Endodermal cell (in vitro differentiated cells): ENCODE measurements around the gene ZNF485. TPM values are rescaled to one million over a fixed set of nuclear protein-coding genes. Genes with fewer than 3 reads are reported as not detected.

Experiments used
- DNase-seq: peaks from one replicate; pipeline ENCODE4 v3.0.0-alpha.2; 2017
- H3K27ac ChIP-seq: 2 replicates; pipeline ENCODE4 v1.5.1; 2013; ENCODE audit warnings: mild to moderate bottlenecking, low read depth, low read length, moderate library complexity
- H3K27me3 ChIP-seq: 2 replicates; pipeline ENCODE4 v1.6.1; 2013; ENCODE audit warnings: mild to moderate bottlenecking, low read length, moderate library complexity; ENCODE audit not compliant: insufficient read depth, control insufficient read depth, poor library complexity, severe bottlenecking
- H3K36me3 ChIP-seq: 2 replicates; pipeline ENCODE4 v1.7.0; 2013; ENCODE audit warnings: mild to moderate bottlenecking, low read length, moderate library complexity; ENCODE audit not compliant: control insufficient read depth, insufficient read depth
- H3K4me1 ChIP-seq: one replicate; pipeline ENCODE4 v1.7.0; 2013; ENCODE audit warnings: low read length; ENCODE audit not compliant: control insufficient read depth, insufficient read depth
- H3K4me3 ChIP-seq: 2 replicates; pipeline ENCODE4 v1.5.1; 2013; ENCODE audit warnings: mild to moderate bottlenecking, low read length, moderate library complexity
- H3K9ac ChIP-seq: 2 replicates; pipeline ENCODE4 v1.6.1; 2013; ENCODE audit warnings: mild to moderate bottlenecking, low read length, moderate library complexity; ENCODE audit not compliant: poor library complexity, severe bottlenecking; ENCODE audit errors: extremely low read depth
- H3K9me3 ChIP-seq: 2 replicates; pipeline ENCODE4 v1.6.1; 2013; ENCODE audit warnings: mild to moderate bottlenecking, low read length, moderate library complexity; ENCODE audit not compliant: control insufficient read depth
- H3K27ac Mint-ChIP-seq: 2 replicates; pipeline ENCODE4 v1.8.0; 2020; ENCODE audit warnings: mixed read lengths
- H3K27me3 Mint-ChIP-seq: 2 replicates; pipeline ENCODE4 v1.8.0; 2021; ENCODE audit warnings: mild to moderate bottlenecking, mixed read lengths; ENCODE audit not compliant: insufficient read depth
- H3K36me3 Mint-ChIP-seq: 2 replicates; pipeline ENCODE4 v1.8.0; 2020; ENCODE audit warnings: low read depth, mixed read lengths
- H3K4me1 Mint-ChIP-seq: 2 replicates; pipeline ENCODE4 v1.8.0; 2020; ENCODE audit warnings: mixed read lengths
- H3K4me3 Mint-ChIP-seq: 2 replicates; pipeline ENCODE4 v1.8.0; 2020; ENCODE audit warnings: mild to moderate bottlenecking, moderate library complexity, mixed read lengths
- H3K9me3 Mint-ChIP-seq: 2 replicates; pipeline ENCODE4 v1.8.0; 2020; ENCODE audit warnings: mild to moderate bottlenecking, mixed read lengths
- CTCF ChIP-seq: fragments of 200-600 bp; sonication (generic); conservative IDR thresholded peaks from 2 replicates; pipeline ENCODE4 v1.5.0; 2021; ENCODE audit warnings: antibody characterized with exemption, mild to moderate bottlenecking
- WGBS, 2 experiments: methylation state at CpG; one replicate each; pipeline versions ENCODE4 v1.1.5 to v1.1.7; 2013; ENCODE audit warnings: missing lambda C conversion rate in 2 of 2, mixed read lengths in 1 of 2; ENCODE audit not compliant: insufficient coverage in 1 of 2, insufficient read length in 1 of 2; 5-methylcytosine and 5-hydroxymethylcytosine counted together
- long read RNA-seq, 4 experiments: library from polyadenylated mRNA in 2 of 4; library from RNA in 1 of 4; library from capped mRNA in 1 of 4; stranded (forward) in 3 of 4; unstranded in 1 of 4; transcript quantifications; one replicate each; pipeline ENCODE4 v2.0.0, GENCODE V29; 2020 to 2021; ENCODE audit warnings: inconsistent platforms in 1 of 4
- polyA plus RNA-seq, 2 experiments: library from polyadenylated mRNA; stranded (reverse); fragments of 50-300 nt; gene quantifications; one replicate each; pipeline ENCODE4 v1.2.3, GENCODE V29; 2013
- total RNA-seq, 2 donors: library from RNA; stranded (reverse); fragmentation: NEBNext Ultra II Directional in 1 of 2; extraction: Animal tissue kit (Norgen Biotek cat#: 25700) in 1 of 2; gene quantifications; 2 replicates in 1 of 2; 3 replicates in 1 of 2; pipeline ENCODE4 v1.2.1, GENCODE V29; 2021

Gene ZNF485
- 1 to 10 TPM; 3.6 to 4.3 TPM for total RNA-seq
- polyA plus RNA-seq (2013, experiment 1 of 2): 5.0 TPM
- 4.0 TPM for polyA plus RNA-seq (2013, experiment 2 of 2)
- long read RNA-seq, experiment 1, partial matches to known transcripts: 0 of 3 reads
- long read RNA-seq, experiment 1, other reads (novel, unspliced or antisense): 3 of 3 reads
- long read RNA-seq, experiment 2, partial matches to known transcripts: 1 of 5 reads
- long read RNA-seq, experiment 2, other reads (novel, unspliced or antisense): 2 of 5 reads
- long read RNA-seq, experiment 3, transcript ZNF485-201 (5 exons, 2,054 nt): major isoform, 8 of 15 reads
- long read RNA-seq, experiment 3, partial matches to known transcripts: 1 of 15 reads
- long read RNA-seq, experiment 3, other reads (novel, unspliced or antisense): 6 of 15 reads
- long read RNA-seq, experiment 4, partial matches to known transcripts: 0 of 7 reads
- long read RNA-seq, experiment 4, other reads (novel, unspliced or antisense): 4 of 7 reads

- Mint-ChIP-seq H3K36me3 (peaks cover 20% of the 10 kb centered on the region), H3K9me3 (peaks cover 9% of the 10 kb centered on the region), H3K27ac (no peak within 1 kb of the TSS), H3K4me1 (peaks cover 7% of the 10 kb centered on the region), H3K4me3 (peak within 1 kb of the TSS; percentile 67), H3K27me3 (peaks cover 26% of the 10 kb centered on the region)
- no peaks in the 10 kb centered on the region for H3K36me3 ChIP-seq
- no peak within 1 kb of the TSS for H3K9ac ChIP-seq
- DNase-seq: peak; percentile 90
- H3K4me3 ChIP-seq: peak within 1 kb of the TSS; percentile 70
- WGBS, 2 experiments: 8 to 30% methylated on average over 12 to 58 of the region's 58 CpGs
- H3K27ac ChIP-seq: no peak within 1 kb of the TSS
- no peaks in the 10 kb centered on the region for H3K4me1 ChIP-seq
- no peaks in the 10 kb centered on the region for H3K27me3 ChIP-seq
- no peaks in the 10 kb centered on the region for H3K9me3 ChIP-seq
- TF ChIP-seq CTCF: no peak
Measured at GRCh38 chr10:43606323-43607198, at the start of gene ZNF485. ZNF485 (plus strand) TSS chr10:43606438; CDS start chr10:43607051, 613 bp downstream.

GRCh38 chr10:43557214-43557613 lies 49.0 kb upstream of the ZNF485 start:
- Histone ChIP-seq H3K36me3 (peaks cover 40% of the 10 kb centered on the region), H3K4me1 (no peaks in the 10 kb centered on the region), H3K4me3 (no peak overlapping the region), H3K27ac (no peak overlapping the region), H3K9me3 (peaks cover 66% of the 10 kb centered on the region), H3K9ac (no peak overlapping the region), H3K27me3 (no peaks in the 10 kb centered on the region)
- Mint-ChIP-seq H3K9me3 (peaks cover 67% of the 10 kb centered on the region), H3K36me3 (peaks cover 75% of the 10 kb centered on the region), H3K4me3 (no peak overlapping the region), H3K4me1 (no peaks in the 10 kb centered on the region), H3K27ac (no peak overlapping the region), H3K27me3 (no peaks in the 10 kb centered on the region)
- no peak for TF ChIP-seq CTCF
- no peak for DNase-seq
- 87 to 95% methylated on average over 2 to 4 of the region's 4 CpGs for WGBS, 2 experiments

- no peak for TF ChIP-seq CTCF
- Mint-ChIP-seq H3K4me1 (peaks cover 12% of the 10 kb centered on the region), H3K27me3 (peaks cover 14% of the 10 kb centered on the region), H3K4me3 (no peak overlapping the region), H3K9me3 (peaks cover 2% of the 10 kb centered on the region), H3K36me3 (peaks cover 26% of the 10 kb centered on the region), H3K27ac (no peak overlapping the region)
- Histone ChIP-seq H3K27me3 (peaks cover 9% of the 10 kb centered on the region), H3K9me3 (peaks cover 2% of the 10 kb centered on the region), H3K9ac (no peak overlapping the region), H3K36me3 (peaks cover 19% of the 10 kb centered on the region), H3K4me3 (no peak overlapping the region), H3K27ac (no peak overlapping the region), H3K4me1 (no peaks in the 10 kb centered on the region)
- DNase-seq: no peak
Measured at GRCh38 chr10:43569681-43570080, 36.6 kb upstream of the ZNF485 start.
